IPS DF 4.7 (cell line): ENCODE data around the gene LOXL3.
"Not testable (repeated sequence)": the region's sequence is repeated elsewhere in the genome, so short reads cannot be mapped to it uniquely, and the experiment has no call there.

Experiments used
- DNase-seq: peaks from one replicate; pipeline ENCODE4 v3.0.0-alpha.2; 2013; ENCODE audit warnings: low spot score; ENCODE audit errors: extremely low read depth

The LOXL3 gene

GRCh38 chr2:74493546-74493945, 60.2 kb downstream of the LOXL3 start:
- no peak for DNase-seq

DNA sequence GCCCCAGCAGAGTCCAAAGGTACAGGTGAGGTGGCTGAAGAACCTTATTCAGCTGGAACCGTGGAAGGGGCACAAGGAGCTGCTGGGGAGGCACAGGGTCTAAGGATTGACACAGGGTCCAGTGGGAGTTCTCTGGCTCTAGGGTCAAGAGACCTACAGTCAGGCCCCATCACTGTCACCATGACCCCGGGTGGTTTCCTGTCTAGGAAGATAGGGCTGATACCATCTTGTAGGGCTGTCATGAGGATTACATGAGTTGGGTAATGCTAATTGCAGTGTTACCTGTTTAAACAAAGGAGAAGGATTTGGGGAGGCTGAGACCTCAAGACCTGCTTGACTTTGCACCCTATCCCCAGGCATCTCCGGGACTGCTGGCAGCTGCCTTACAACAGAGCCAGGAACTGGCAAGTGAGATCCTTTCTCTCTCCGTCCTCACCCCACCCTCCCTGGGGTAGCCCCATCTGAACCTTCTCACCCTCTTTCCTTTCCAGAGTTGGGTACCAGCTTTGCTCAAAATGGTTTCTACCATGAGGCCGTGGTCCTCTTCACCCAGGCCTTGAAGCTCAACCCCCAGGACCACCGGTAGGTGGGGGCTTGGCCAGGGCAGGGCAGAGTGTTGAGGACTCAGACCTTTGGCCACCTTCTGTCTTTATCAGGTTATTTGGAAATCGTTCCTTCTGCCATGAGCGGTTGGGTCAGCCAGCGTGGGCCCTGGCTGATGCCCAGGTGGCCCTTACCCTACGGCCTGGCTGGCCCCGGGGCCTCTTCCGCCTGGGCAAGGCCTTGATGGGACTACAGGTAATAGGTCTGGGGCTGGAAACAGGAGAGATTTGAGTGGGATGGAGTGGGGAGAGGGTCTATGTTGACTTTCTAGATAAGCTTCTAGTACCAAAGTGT, 61.8 kb downstream of the LOXL3 start:
- DNase-seq: no peak

- no peak for DNase-seq
Observed at GRCh38 chr2:74489906-74490305, 63.8 kb downstream of the LOXL3 start.

DNA sequence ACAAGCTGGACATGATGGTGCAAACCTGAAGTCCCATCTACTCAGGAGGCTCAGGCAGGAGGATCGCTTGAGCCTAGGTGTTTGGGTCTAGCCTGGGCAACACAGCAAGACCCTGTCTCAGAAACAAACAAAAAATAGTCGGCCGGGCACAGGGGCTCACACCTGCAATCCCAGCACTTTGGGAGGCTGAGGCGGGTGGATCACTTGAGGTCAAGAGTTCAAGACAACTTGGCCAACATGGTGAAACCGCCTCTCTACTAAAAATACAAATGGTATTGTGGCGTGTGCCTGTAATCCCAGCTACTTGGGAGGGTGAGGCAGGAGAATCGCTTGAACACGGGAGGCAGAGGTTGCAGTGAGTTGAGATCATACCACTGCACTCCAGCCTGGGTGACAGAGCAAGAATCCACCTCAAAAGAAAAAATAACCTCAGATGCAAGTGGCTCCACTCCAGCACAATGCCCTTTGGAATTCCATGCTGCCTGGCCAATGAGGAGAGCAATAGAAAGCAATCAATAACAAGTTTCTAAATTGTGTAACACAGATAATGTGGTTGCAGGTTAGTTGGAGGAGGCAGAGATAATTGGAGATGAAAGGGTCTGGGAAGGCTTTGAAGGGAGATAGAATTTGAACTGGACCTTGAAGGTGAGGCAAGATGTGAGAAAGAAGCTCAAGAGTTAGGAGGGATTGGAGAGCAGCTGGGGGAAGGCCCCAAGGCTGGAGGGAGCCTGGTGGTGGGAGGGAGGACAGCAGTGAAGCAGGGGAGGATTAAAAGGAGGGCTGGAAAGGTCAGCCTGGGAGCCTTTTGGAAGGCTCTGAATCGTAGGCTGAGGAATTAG, 64.9 kb downstream of the LOXL3 start:
- no peak for DNase-seq

- no peak for DNase-seq
Observed at GRCh38 chr2:74486141-74486540, 67.6 kb downstream of the LOXL3 start.

- DNase-seq: not testable (repeated sequence)
Observed at GRCh38 chr2:74483675-74484164, 70.0 kb downstream of the LOXL3 start.

- no peak for DNase-seq
Observed at GRCh38 chr2:74482801-74483674, 70.7 kb downstream of the LOXL3 start, which contains the start of the genes CCDC142 and TTC31. CCDC142 (minus strand) TSS chr2:74482998; CDS start chr2:74482837, 161 bp downstream. TTC31 (plus strand) TSS chr2:74483081; CDS start chr2:74483096, 15 bp downstream.
